GM18508 (cell line): Measurements from ENCODE around the gene GNG3.

Experiments used
- ATAC-seq: cut with Tn5 transposase; IDR thresholded peaks from one replicate; pipeline ENCODE4 v1.9.1; 2021; ENCODE audit warnings: moderate number of reproducible peaks; ENCODE audit not compliant: insufficient read depth, unreplicated experiment

The GNG3 gene

DNA sequence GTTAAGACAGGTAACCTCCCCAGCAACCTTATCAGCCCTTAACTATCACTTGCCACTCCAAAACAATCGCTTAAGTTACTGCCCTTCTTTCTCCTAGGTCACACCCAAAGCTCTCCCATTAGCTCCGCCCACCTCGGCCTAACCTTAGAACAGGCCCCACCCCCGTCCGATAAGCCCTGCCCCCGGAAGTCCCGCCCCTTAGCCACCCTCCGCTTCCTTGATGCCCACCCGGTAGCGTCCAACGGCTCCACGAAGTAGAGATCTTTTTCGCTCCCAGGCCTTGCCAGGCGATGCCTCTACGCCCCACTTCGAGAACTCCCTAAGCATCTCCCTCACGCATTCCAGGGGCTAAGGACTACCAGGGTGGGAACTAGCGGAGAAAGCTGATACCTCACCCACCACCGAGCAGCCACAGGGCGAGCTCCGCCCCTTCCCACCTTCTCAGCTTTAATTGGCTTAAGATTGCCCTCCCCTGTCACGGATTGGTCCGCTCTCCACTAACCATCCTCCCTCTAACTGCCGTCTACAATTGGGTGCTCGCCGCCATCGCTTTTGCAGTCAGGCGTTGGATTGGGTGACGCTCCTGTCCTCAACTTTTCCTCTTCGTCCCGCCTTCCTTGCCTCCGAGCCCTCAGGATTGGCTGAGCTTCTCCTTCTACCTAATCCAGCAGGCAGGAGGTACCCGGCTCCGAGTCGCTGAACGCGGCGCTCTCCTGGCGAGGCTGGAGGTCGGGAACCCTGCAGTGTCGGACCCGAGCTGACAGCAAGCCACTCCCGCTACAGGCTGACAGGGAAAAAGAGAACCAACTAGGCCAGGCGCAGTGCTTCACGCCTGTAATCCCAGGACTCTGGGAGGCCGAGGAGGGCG, 46.5 kb downstream of the GNG3 start, which contains the start of gene ZBTB3:
Gene ZBTB3 (minus strand): TSS at position 425 of the 868 bp plus-strand sequence. CDS start 496 bp downstream, outside the sequence.
- ATAC-seq: peak; percentile 89

DNA sequence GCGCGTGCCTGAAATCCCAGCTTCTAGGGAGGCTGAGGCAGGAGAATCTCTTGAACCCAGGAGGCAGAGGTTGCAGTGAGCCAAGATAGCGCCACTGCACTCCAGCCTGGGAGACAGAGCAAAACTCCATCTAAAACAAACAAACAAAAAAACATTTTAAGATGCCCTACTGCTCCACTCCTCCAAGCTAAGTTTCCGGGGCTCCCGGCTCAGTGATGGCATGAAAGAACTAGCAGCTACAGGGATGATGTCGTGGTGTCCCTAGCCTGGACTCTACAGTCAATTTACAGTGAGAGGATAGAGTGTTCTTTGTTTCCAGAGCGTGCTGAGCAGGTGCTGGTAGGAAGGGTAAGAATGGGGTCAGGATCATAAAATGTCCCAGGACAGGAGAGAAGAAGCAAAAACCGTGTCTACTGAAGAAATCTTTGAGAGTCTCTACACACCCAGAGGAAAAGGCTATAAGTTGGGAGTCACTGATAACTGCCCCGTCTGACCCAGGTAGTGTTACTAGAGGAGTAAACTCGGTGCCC, 47.7 kb downstream of the GNG3 start:
- no peak for ATAC-seq

GRCh38 chr11:62757846-62758788, 50.6 kb downstream of the GNG3 start:
- no peak for ATAC-seq
